ENCODE results near the gene PCDHA8. TPM values are rescaled to one million over a fixed set of nuclear protein-coding genes. Genes with fewer than 3 reads are reported as not detected.

Gene PCDHA8, protein sequence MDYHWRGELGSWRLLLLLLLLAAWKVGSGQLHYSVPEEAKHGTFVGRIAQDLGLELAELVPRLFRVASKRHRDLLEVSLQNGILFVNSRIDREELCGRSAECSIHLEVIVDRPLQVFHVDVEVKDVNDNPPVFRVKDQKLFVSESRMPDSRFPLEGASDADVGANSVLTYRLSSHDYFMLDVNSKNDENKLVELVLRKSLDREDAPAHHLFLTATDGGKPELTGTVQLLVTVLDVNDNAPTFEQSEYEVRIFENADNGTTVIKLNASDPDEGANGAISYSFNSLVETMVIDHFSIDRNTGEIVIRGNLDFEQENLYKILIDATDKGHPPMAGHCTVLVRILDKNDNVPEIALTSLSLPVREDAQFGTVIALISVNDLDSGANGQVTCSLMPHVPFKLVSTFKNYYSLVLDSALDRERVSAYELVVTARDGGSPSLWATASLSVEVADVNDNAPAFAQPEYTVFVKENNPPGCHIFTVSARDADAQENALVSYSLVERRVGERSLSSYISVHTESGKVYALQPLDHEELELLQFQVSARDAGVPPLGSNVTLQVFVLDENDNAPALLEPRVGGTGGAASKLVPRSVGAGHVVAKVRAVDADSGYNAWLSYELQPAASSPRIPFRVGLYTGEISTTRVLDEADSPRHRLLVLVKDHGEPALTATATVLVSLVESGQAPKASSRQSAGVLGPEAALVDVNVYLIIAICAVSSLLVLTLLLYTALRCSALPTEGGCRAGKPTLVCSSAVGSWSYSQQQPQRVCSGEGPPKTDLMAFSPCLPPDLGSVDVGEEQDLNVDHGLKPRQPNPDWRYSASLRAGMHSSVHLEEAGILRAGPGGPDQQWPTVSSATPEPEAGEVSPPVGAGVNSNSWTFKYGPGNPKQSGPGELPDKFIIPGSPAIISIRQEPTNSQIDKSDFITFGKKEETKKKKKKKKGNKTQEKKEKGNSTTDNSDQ
- 0.11 and 0.12 TPM in 2 replicates for total RNA-seq

DNA sequence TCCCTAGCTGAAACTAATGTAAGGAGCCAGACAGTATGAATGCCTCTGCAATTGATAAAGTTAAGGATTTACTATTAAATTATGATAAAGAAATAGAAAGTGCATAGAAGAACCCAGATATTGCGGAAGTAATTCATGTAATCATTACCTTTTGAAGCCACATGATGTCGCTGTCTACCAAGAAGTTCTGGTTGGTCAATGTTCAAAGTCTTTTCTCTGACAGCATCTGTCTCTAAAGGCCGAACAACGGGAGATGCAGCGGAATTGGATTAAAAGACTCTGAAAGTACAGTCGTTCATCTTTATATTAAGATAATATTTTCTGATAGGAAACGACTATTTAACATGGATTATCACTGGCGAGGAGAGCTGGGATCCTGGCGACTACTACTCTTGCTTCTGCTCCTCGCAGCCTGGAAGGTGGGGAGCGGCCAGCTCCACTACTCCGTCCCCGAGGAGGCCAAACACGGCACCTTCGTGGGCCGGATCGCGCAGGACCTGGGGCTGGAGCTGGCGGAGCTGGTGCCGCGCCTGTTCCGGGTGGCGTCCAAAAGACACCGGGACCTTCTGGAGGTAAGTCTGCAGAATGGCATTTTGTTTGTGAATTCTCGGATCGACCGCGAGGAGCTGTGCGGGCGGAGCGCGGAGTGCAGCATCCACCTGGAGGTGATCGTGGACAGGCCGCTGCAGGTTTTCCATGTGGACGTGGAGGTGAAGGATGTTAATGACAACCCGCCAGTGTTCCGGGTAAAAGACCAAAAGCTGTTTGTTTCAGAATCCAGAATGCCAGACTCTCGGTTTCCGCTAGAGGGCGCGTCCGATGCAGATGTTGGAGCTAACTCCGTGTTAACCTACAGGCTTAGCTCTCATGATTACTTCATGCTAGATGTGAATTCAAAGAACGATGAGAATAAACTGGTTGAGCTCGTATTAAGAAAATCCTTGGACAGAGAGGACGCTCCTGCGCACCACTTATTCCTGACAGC lies at the start of gene PCDHA8:
Gene PCDHA8 (plus strand): TSS at position 210 of the 985 bp plus-strand sequence. CDS start 135 bp downstream, at position 345.

DNA sequence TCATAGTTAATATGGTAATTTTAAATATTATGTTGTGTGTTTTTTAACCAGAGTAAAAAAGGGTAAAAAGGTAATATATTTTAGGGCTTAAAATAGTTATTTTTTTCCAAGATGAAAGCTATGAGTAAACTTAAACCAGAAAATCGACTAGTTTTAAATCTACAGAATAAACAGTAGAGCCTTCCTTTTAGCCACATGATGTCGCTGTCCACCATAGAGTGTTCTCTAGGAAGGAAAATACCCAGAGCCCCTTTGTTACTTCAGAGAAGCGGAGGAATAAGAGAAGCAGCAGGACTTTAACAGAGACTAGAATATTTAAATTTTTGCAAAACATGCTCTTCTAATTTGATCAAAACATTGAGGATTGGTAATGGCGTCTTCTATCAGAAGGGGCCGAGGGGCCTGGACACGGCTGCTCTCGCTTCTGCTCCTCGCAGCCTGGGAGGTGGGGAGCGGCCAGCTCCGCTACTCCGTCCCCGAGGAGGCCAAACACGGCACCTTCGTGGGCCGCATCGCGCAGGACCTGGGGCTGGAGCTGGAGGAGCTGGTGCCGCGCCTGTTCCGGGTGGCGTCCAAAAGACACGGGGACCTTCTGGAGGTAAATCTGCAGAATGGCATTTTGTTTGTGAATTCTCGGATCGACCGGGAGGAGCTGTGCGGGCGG lies 46.3 kb upstream of the PCDHA8 start, which contains the start of gene PCDHA2:
Gene PCDHA2 (plus strand): TSS at position 258 of the 664 bp plus-strand sequence.

GRCh38 chr5:140800816-140801493 lies 40.0 kb upstream of the PCDHA8 start, which contains the start of gene PCDHA3:
TSS of gene PCDHA3 (plus strand) at chr5:140801057.

DNA sequence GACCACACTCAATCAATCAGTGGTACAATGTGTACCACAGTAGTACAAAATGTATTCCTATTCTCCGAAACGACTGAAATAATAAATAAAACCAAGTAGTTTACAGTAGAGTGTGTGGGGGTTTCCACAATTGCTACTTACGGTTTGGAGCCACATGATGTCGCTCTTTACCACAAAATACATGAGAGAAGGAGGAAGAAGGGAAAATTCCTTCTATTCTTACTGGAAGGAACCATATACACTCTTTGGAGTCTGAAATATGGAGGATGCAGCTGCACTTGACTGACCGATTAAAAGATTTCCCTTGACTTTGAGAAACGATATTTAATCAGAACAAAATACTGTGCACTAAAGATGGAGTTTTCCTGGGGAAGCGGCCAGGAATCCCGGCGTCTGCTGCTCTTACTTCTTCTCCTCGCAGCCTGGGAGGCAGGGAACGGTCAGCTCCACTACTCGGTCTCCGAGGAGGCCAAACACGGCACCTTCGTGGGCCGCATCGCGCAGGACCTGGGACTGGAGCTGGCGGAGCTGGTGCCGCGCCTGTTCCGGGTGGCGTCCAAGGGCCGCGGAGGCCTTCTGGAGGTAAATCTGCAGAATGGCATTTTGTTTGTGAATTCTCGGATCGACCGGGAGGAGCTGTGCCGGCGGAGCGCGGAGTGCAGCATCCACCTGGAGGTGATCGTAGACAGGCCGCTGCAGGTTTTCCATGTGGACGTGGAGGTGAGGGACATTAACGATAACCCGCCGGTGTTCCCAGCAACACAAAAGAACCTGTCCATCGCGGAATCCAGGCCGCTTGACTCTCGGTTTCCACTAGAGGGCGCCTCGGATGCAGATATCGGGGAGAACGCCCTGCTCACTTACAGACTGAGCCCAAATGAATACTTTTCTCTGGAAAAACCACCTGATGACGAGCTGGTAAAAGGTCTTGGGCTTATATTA lies 33.9 kb upstream of the PCDHA8 start, which contains the start of gene PCDHA4:
Gene PCDHA4 (plus strand): TSS at position 235 of the 942 bp plus-strand sequence.

GRCh38 chr5:140821375-140822280 lies 19.4 kb upstream of the PCDHA8 start, which contains the start of gene PCDHA5:
TSS of gene PCDHA5 (plus strand) at chr5:140821613.

DNA sequence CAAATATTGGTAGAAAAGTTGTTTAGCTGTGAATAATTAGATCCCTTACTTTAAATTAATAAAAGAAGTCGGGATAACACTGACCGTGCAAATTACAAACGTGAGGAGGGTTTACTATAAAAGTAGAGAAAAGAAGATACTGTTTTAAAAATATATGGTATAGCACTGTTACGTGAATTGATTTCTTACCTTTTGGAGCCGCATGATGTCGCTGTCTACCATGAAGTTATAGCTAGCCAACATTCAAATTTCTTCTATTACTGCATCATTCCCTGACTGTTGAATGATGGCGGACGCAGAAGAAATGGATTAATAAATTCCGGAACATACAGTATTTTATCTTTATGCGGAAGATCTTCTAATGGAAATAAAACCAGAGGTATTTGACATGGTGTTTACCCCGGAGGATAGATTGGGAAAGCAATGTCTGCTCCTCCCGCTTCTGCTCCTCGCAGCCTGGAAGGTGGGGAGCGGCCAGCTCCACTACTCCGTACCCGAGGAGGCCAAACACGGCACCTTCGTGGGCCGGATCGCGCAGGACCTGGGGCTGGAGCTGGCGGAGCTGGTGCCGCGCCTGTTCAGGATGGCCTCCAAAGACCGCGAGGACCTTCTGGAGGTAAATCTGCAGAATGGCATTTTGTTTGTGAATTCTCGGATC lies 13.2 kb upstream of the PCDHA8 start, which contains the start of gene PCDHA6:
Gene PCDHA6 (plus strand): TSS at position 257 of the 658 bp plus-strand sequence. CDS start 132 bp downstream, at position 389.

GRCh38 chr5:140833993-140834392 lies 7.0 kb upstream of the PCDHA8 start, which contains the start of gene PCDHA7:
TSS of gene PCDHA7 (plus strand) at chr5:140834269. CDS start at chr5:140834384, 115 bp downstream.

GRCh38 chr5:140848139-140849102 lies 7.4 kb downstream of the PCDHA8 start, which contains the start of gene PCDHA9:
TSS of gene PCDHA9 (plus strand) at chr5:140848382. CDS start at chr5:140848496, 114 bp downstream.

DNA sequence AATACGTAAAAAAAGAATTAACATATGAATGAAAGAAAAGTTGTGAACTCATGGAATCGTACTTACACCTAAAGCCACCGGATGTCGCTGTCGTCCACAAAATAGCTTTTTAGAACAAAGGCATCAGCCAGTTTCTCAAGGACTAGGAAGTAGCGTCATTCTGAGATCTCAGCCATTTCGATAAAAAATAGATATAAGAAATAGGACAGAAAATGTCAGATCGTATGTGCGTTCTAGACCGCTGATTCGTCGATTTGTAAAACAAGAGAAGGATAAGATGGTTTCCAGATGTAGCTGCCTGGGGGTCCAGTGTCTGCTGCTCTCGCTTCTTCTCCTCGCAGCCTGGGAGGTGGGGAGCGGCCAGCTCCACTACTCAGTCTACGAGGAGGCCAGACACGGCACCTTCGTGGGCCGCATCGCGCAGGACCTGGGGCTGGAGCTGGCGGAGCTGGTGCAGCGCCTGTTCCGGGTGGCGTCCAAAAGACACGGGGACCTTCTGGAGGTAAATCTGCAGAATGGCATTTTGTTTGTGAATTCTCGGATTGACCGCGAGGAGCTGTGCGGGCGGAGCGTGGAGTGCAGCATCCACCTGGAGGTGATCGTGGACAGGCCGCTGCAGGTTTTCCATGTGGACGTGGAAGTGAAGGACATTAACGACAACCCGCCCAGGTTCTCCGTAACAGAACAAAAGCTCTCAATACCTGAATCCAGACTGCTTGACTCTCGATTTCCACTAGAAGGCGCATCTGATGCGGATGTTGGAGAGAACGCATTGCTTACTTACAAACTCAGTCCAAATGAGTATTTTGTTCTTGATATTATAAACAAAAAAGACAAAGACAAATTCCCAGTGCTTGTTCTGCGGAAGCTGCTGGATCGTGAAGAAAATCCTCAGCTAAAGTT lies 15.0 kb downstream of the PCDHA8 start, which contains the start of gene PCDHA10:
Gene PCDHA10 (plus strand): TSS at position 126 of the 903 bp plus-strand sequence. CDS start 152 bp downstream, at position 278.

GRCh38 chr5:140868721-140869554 lies 28.0 kb downstream of the PCDHA8 start, which contains the start of gene PCDHA11:
TSS of gene PCDHA11 (plus strand) at chr5:140868957. CDS start at chr5:140869104, 147 bp downstream.

DNA sequence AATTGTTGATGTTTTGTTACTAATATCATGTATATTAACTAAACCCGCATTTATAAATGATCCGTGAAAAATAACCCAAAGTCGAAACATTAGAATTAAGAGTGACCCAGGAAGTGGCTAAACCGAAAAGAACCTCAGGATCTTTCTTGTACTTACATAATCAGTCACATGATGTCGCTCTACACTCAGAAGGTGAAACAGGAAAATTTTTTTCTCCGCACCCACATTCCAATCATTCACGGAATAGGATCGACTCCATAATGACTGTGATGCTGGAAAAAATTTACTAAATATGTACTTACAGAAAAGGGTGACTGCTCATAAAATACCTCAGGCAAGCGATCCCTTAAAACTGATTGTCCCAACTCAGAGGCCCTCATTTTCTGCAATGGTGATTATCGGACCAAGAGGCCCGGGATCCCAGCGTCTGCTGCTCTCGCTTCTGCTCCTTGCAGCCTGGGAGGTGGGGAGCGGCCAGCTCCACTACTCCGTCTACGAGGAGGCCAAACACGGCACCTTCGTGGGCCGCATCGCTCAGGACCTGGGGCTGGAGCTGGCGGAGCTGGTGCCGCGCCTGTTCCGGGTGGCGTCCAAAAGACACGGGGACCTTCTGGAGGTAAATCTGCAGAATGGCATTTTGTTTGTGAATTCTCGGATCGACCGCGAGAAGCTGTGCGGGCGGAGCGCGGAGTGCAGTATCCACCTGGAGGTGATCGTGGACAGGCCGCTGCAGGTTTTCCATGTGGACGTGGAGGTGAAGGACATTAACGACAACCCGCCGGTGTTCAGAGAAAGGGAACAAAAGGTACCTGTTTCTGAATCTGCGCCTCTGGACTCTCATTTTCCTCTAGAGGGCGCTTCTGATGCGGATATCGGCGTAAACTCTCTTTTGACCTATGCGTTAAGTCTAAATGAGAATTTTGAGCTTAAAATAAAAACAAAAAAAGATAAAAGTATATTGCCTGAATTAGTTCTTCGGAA lies 34.4 kb downstream of the PCDHA8 start, which contains the start of gene PCDHA12:
Gene PCDHA12 (plus strand): TSS at position 224 of the 981 bp plus-strand sequence. CDS start 165 bp downstream, at position 389.

GRCh38 chr5:140881889-140882590 lies 41.1 kb downstream of the PCDHA8 start, which contains the start of gene PCDHA13:
TSS of gene PCDHA13 (plus strand) at chr5:140882124. CDS start at chr5:140882269, 145 bp downstream.

